Activated T-cell treated with anti-CD3 and anti-CD28 coated beads, Interleukin-2, amount 50 U/mL, for 1 hour (primary cell): ENCODE data around the gene LAMB1.
"Not testable (repeated sequence)": the region's sequence is repeated elsewhere in the genome, so short reads cannot be mapped to it uniquely, and the experiment has no call there.

Experiments used
- DNase-seq: peaks from one replicate; pipeline ENCODE4 v3.0.0-alpha.2; 2020

Gene LAMB1

DNA sequence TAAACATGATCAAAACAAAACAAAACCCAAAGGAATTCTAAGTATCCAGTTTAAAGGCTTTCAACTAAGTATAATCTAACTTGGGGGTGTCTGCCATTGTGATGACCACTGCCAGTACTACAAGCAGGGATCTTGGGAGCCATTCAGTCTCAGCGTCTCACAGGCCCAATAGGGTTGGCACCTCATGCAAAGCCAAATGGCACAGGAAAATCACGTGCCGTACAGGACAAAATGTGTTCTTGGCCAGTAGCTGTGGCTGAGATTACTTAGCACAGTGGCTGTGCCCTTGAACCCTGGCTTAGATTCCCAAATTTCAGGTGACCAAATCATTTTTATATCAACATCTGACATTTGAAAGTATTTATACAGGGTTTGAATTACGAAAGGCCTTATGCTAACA lies 62.0 kb downstream of the LAMB1 start:
- DNase-seq: no peak

DNA sequence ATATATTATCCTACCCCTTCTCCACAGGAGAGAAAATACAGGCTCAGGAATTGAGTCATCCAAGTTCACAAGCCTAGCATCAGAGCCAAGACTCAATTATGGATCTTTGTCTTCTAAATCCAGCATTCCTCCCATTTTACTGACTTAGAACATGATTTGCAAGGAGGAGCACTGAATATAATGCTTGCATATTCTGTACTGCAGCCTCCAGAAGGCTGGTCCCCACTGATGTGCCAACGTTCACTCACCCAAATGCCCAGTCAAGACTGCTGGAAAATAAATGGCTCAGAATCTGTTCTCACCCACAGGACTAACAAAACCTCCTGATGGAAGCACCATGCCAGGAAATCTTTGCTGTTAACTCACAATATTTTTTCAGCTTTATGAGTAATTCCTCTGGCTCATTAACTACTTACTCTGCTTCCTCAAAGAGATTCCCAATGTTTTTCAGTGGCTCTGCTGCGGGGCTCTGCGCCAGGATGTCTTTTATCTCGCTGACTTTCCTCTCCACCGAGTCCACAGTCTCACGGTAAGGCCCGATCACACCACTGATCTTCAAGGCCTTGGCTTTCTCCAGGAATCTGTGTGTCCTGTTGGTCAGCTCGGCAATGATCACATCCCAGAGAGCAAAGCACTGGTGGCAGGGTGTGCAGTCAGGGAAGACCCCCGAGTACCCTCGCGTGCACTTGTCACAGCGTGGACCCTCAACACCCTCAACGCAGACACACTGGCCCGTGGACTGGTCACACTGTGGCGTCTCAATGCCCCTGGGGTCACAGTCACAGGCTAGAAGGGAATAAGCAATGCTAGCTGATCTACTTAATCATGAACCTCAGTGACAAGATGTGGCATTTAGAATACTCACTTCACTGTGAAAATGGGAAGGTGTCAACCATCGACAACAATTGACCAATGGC lies 63.1 kb downstream of the LAMB1 start:
- no peak for DNase-seq

DNA sequence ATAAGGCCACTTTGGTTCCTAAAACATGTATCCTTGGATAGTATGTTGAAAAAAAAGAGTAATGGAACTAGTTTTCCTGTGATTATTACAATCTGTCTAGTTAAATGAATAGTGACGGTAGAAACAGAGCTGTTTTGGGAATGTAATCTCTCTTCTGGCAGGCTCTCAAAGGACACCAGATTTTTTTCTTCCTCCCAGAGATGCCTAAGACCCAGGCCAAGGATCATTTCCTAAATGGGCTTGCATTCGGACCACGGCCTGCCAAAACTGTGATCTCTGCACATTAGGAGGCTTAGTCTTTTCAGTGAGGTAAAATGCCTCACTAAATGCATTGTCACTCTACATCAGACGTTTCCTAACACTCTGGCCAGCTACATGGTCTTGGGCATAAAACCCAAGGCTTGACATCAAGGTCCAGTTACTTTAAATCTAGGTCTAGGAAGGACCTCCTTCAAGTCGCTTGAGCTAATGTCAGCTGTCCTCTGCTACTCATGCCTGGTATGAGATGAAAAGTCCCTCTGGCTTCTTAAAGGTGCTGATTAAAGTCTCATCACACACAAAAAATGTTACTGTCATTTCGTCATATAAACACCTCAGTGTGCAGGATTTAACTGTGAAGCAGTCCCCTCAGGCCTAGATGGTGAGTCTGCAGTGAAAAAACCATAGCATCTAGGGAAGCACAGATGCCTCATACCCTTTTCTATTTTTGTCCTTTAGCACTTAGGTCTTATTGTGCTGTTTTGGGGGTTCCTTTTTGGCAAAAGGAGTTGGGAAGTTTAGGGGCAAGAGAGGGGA lies 64.3 kb downstream of the LAMB1 start:
- DNase-seq: no peak

DNA sequence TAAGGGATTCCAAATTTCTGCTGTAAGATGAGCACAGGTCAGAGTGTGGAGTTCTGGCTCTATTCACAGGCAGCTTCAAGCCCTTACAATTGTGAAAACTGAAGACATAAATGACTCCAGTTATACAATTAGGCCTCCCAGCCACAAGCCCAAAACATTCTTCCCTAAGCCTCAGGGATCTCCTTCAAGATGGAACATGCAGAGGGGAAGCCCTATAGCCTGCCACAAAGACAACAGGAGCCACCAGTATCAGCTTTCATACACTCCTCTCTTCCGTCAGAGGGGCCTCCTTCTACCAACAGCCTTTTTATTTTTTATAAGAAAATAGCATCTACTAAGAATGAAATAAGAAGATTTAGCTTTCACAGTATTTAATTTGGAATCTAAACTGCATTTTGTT lies 65.4 kb downstream of the LAMB1 start:
- no peak for DNase-seq

DNA sequence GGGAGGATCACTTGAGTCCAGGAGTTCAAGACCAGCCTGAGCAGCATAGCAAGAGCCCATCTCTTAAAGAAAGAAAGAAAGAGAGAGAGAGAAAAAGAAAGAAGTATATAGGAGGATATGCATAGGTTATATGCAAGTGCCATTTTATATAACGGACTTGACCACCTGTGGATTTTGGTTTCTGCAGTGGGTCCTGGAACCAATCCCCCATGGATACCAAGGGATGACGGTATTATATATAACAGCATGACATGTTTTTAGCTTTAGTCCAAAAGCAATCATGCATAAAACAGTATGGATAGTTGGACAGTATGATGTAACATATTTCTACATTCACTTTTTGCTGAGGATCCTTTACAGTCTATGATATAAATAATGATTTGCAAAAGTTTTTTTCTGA lies 66.6 kb downstream of the LAMB1 start:
- DNase-seq: no peak

DNA sequence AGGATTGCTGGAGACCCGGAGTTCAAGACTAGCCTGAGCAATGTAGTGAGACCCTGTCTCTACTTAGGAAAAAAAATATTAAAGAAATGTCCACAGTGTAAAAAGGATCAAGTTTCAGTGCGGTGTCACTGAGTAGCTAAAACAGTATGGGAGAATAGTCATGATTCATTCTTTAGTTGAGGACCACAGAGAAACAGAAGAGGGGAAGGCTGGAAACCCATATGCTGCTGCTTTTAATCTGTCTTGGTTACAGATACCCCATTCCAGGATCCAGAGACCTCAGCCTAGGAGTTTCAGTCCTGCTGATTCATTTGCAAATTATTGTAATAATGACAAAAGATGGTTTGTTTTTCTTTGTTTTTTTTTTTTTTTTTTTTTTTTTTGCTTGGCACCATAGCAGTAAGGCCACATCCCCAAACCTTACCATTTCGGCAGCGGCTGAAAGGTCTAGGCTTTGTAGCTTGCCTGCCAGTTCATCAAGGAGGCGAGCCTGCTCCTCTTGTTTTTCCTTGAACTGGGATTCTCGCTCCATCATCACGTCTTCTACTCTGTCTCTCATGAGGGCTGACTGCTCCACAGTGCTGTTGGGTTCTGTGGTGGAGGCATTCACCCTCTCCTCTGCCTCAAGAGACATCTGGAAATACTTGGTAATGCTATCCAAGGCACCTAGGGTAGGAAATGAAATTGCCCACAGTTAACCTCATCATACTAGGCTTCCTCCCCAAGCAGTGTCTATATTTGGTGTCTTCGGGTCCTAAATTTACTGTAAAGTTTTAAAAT lies 67.8 kb downstream of the LAMB1 start:
- no peak for DNase-seq

DNA sequence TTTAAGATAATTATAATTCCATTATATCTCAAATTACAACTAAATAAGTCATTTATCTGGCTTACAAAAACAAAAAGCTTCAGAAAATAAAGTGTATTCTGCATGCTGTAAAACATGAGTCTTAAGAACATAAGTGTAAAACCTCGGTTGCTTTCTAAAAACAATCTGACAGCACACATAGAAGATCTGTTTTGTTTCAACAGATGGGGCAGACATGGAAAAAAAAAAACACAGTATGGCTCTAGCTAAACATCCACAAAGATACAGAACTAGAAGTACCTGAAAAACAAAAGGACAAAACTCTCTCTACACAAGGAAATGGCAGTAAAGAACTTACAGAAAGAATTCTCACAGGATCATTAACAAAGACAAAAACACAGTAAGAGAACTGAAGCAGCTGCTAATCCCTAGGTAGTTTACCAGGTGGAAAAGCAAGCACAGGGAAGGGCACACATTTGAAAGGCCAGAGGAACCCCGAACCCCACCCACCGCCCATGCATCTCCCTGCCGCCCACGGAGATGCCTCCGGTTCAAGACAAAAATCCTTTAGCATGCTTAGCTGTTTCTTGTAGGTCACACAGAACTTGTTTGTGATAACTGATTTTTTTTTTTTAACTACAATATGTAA lies 69.5 kb downstream of the LAMB1 start:
- DNase-seq: no peak

DNA sequence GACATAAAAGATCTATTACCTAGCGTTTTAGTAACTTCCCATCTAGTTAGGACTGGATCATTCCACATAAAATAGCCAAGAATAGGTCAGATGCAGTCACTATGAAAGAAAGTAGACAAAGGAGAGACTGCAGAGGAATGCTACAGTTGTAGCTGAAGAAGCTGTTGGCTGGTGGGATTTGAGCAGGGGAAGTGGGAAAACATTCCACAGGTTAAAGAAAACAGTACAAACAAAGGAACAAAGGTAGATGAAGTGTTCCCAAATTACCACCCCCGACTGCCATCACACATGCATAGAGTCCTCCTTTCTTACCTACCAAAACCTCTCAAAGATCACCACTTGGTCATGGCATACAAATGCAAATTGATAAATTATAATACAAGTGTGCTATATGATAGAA lies 70.2 kb downstream of the LAMB1 start:
- DNase-seq: no peak

DNA sequence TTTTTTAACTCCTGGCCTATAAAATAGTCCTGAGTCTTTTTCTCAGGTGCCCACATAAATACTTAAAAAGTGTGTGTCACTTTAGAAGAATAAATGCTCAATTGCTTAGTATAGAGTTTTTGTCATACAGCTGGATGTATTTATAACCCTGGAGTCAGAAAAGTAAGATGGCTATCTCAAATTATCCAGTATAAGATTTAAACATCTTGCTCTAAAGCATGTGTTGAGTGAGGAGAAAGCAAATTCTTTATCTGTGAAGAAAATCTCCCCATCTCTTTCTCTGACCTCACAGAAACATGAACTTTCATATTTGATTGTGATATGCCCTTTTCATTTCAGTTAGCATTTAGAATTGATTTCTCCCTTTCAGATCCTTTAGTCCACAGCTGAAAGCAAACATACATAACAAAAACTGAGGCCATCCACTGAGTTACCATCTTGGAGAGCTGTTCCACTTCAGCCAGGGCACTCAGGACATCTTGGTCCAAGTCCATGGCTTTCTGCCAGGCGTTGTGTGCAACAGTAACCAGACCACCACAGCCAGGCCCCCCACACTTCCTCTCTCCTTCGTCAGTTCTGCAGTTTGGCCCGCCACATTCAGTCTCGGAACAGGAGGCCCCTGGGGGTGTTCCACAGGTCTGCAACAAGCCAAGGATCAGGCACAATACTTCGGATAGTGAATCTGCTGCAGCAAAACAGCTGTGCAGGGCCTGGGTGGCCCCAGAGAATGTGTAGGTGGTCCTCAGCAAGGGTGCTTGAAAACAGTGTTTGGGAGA lies 71.0 kb downstream of the LAMB1 start:
- no peak for DNase-seq

DNA sequence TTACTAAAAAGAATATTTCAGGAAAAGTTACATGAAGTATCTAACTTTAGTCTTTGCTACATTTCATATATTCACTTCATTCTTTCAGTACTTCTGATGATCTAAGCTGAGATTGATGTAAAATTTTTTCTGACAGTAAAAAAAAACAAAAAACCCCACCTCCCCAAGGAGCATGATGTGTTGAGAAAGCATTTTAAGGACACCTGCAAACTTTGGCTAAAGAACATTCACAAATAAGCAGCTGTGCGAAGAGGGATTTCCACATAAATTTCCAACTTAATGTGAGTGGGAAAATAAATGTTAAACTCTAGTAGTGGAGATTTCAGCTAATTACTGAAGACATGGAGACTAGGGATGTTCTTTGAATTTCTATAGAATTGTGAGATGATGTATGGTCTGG lies 76.5 kb downstream of the LAMB1 start:
- DNase-seq: no peak

DNA sequence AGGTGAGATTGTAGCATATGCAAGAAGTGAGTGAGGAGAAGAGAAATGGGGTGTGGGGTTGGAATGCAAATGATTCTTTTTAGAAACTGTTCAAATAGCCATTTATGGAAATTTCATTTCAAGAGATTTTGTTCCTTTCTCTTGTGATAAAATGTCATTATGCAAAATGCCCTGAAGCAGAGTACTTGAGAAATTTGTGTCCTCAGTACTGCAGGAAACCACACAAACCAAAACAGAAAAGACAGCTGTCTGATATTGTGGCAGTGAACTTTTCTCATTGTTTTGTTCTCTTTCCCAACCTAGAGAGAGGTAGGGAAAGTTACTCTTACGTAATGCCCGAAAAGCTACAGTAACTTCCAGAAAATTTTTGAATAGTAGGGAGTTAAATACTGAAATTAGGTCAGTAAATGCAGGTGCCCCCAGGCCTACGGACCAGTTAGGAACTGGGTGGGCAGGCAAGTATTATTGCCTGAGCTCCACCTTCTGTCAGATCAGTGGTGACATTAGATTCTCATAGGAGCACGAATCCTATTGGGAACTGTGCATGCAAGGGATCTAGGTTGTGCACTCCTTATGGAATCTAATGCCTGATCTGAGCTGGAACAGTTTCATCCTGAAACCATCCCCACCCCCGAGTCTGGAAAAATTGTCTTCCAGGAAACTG lies 78.0 kb downstream of the LAMB1 start:
- DNase-seq: no peak

DNA sequence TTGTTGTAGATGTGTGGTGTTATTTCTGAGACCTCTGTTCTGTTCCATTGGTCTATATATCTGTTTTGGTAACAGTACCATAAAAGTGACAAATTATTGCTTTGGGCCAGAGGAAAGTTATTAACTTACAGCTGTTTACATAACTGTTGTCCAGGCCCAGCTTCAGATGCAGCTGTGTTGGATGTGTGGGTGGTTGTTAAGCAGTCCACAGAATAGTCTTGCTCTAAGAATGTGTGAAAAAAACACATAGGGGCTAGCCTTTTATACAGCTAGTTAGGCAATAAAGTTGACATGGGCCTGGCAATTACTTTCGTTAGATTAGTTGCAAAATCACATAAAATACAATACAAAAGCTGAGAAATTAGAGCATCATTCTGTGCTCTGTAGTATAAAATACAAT lies 80.1 kb downstream of the LAMB1 start:
- no peak for DNase-seq

DNA sequence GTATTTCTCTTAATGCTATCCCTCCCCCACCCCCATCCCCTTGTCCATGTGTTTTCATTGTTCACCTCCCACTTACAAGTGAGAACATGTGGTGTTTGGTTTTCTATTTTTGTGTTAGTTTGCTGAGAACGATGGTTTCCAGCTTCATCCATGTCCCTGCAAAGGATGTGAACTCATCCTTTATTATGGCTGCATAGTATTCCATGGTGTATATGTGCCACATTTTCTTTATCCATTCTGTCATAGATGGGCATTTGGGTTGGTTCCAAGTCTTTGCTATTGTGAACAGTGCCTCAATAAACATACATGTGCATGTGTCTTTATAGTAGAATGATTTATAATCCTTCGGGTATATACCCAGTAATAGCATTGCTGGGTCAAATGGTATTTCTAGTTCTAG lies 81.1 kb downstream of the LAMB1 start:
- DNase-seq: not testable (repeated sequence)

DNA sequence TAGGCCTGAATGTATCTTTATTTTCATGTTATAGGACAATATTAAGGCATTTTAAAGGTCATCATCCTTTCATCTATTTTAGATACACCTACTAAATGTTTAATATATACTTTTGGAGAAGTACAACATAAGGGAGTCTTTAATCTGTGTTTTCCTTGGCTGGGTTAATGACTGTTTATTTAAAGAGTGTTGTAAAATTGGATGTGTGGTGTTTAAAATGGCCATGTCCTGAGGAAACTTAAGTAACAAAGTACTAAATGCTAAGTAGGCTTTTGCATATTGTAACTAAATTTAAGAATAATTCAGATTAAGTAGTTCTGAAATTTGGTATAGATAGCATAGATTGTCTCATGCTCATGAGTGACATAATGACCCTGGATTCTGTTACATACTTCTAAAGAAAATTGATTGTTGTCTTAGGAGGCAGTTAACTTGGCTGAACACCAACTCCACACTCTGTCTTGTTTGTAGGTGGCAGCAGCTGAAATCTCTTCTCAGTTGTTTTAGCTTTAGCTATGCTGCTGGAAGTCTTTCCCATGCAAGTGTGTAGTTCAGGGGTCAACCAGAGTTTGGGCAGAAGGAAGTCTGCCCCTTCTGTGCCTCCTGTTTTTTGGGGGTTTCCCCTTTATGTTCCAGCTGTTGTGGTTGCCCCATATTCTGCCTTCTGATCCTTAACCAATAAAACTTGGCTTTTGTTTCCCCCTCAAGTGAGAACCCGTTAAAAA lies 82.8 kb downstream of the LAMB1 start:
- DNase-seq: no peak

DNA sequence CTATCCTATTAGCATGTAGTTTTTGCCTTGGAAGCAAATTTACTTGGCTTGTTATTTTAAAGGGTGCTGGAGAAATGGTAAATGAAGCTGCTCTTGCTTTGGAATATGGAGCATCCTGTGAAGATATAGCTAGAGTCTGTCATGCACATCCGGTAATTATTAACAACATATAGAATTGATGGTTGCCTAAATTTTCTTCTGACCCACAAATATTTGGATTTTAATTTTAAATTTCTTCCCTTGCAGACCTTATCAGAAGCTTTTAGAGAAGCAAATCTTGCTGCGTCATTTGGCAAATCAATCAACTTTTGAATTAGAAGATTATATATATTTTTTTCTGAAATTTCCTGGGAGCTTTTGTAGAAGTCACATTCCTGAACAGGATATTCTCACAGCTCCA lies 84.0 kb downstream of the LAMB1 start:
- no peak for DNase-seq

DNA sequence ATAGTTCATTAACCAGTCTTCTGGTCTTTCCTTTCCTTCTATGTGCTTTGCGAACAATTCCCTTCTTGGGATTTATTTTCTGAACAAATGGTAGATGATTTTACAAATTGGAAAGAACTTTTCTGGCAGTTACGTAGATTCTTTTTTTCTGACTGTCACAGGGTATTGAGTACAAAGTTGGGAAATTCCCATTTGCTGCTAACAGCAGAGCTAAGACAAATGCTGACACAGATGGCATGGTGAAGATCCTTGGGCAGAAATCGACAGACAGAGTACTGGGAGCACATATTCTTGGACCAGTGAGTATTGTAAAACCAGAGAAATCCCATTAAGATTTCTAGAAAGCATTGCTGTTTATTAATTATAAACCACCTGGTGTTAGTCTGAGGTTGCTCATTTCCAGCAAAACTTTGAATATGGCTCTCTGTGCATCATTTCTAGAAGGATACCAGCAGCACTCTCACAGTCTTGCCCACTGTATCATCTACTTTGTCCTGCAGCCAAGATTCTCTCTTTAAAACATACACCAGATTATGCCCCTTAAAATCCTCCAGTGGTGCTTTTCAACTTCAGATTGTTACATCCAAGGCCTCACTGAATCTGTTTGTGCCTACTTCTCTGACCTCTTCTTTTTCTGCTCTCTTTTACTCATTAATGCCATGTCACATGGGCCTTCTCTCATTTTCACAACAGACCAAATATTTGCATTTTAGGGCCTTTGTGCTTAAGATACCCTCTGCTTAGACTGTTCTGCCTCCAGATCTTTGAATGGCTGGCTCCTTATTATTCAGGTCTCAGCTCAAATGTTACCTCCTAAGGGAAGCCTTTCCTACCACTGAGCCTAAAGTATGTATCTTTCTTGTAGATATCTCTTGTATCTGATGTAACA lies 85.0 kb downstream of the LAMB1 start:
- DNase-seq: no peak

DNA sequence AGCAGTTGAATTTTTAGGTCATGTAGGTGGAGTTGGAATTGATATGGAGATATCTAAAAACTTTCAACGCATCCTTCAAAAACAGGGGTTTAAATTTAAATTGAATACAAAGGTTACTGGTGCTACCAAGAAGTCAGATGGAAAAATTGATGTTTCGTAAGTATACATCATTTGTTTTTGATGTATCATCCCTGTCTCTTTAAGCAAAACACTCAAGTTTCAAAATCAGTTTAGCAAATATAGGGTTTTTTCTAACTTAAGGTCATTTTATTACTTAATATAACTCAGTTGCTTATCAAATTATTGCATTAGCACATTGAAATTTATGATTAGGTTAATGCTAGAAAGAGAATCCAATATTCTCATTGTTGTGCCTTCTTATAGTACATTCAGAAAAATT lies 87.4 kb downstream of the LAMB1 start:
- no peak for DNase-seq

DNA sequence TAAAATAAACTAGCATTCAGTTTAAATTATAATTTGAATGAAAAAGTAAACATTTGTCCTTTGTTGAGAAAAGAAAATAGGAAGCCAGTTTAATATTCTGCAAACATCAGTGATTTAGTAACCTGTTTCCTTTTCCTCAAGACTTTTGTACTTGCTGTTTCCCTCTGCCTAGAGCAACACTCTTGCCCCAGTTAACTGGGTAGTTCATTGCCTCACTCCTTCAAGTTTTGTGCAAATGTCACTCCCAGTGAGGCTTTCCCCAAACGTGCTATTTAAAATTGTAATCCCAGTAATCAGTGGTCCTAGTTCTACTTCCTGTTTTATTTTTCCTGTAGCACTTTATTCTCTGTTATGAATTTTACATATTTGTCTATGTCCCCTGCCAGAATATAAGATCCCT lies 88.1 kb downstream of the LAMB1 start:
- no peak for DNase-seq

DNA sequence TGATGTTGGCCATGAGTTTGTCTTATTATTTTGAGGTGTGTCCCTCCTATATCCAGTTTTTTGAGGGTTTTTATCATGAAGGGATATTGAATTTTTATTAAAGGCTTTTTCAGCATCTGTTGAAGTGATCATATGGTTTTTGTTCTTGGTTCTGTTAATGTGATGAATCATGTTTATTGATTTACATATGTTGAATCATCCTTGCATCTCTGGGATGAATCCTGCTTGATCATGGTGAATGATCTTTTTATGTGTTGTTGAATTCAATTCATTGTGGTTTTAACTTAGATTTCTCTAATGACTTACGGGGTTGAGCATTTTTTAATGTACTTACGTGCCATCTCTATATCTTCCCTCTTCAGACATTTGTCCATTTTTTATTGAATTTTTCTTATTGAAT lies 89.1 kb downstream of the LAMB1 start:
- DNase-seq: no peak

DNA sequence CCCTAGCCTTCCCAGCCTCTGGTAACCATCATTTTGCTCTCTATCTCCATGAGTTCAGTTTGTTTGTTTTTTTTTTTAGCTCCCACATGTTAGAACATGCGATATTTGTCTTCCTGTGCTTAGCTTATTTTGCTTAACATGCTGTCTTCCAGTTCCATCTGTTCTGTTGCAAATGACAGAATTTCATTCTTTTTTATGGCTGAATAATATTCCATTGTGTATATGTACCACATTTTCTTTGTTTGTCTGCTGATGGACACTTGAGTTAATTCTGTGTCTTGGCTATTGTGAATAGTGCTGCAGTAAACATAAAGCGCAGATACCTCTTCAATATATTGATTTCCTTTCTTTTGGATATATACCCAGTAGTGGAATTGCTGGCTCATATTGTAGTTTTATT lies 91.0 kb downstream of the LAMB1 start:
- no peak for DNase-seq
